Measurements from ENCODE around the gene GPR18.
A peak's percentile ranks its signal among the peaks of the same experiment; 100 is the strongest.

GPR18 gene

DNA sequence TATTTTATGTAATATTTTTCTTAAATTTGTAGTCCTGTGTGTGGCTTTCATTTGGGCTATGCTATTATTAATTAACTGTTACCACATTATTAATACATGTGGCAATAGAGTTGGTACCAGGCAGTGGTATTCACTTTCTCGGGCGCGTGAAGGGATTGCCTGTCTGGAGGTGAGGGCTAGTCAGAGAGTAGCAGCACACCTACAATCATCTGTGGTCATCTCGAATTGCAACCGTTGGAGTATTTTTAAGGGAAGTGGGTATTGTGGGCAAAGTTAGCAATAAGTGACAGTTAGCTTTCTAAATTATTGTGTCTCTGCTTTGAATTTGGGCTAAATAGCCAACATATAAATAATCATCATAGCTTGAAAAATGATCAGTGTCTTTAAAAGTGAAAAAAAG is 20.0 kb upstream of the GPR18 start:
- Histone ChIP-seq H3K36me3 (ENCODE audit: insufficient read depth, low read length) (no peaks in the 10 kb centered on the region), H3K9me3 (ENCODE audit: low read depth, low read length) (no peaks in the 10 kb centered on the region), H3K27ac (no peak overlapping the region), H3K9ac (ENCODE audit: insufficient read length) (no peak overlapping the region), H3K4me3 (no peak overlapping the region)
- DNase-seq (ENCODE audit: low read depth, low spot score) = no peak
- TF ChIP-seq FOXP2 (optimal IDR thresholded peaks at IDR 0.05; ENCODE audit: control extremely low read depth, extremely low read length, insufficient read depth) (no peak), POLR2AphosphoS5 (IDR thresholded peaks at IDR 0.05; ENCODE audit: borderline replicate concordance, low read depth, low read length) (no peak), EZH2 (IDR thresholded peaks at IDR 0.05) (no peak)

GRCh38 chr13:99277629-99278028 is 19.4 kb upstream of the GPR18 start:
- TF ChIP-seq FOXP2 (optimal IDR thresholded peaks at IDR 0.05; ENCODE audit: control extremely low read depth, extremely low read length, insufficient read depth) (no peak), POLR2AphosphoS5 (IDR thresholded peaks at IDR 0.05; ENCODE audit: borderline replicate concordance, low read depth, low read length) (no peak), EZH2 (IDR thresholded peaks at IDR 0.05) (no peak)
- H3K4me3 ChIP-seq = no peak overlapping the region
- no peak for DNase-seq (ENCODE audit: low read depth, low spot score)
- peaks cover 1% of the 10 kb centered on the region; the same call in 1 of the 2 replicates for H3K36me3 ChIP-seq (ENCODE audit: insufficient read depth, low read length)
- no peak overlapping the region for H3K9ac ChIP-seq (ENCODE audit: insufficient read length)
- no peak overlapping the region for H3K27ac ChIP-seq
- H3K9me3 ChIP-seq (ENCODE audit: low read depth, low read length) = no peaks in the 10 kb centered on the region

DNA sequence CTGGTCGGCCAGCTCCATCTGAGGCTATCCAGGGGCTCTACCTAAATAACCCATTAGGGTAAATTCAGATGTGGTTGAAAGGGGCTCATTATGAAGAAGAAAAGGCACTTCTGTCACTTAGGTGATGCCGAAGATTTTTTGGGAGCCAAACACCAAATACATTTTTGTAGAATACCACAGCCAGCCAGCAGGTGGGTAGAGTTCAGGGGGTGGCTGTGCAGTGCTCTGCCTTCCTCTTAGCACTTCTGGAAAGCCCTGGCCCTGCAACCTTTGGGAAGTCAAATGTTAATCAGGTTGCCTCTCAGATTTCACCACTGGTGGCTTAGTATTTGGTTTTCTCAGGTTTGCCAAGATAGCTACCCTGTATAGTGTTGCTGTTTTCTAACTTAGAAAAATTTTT is 18.5 kb upstream of the GPR18 start:
- H3K9me3 ChIP-seq (ENCODE audit: low read depth, low read length) = no peaks in the 10 kb centered on the region
- no peak overlapping the region for H3K4me3 ChIP-seq
- TF ChIP-seq FOXP2 (optimal IDR thresholded peaks at IDR 0.05; ENCODE audit: control extremely low read depth, extremely low read length, insufficient read depth) (no peak), POLR2AphosphoS5 (IDR thresholded peaks at IDR 0.05; ENCODE audit: borderline replicate concordance, low read depth, low read length) (no peak), EZH2 (IDR thresholded peaks at IDR 0.05) (no peak)
- no peak for DNase-seq (ENCODE audit: low read depth, low spot score)
- peaks cover 7% of the 10 kb centered on the region; the same call in 1 of the 2 replicates for H3K36me3 ChIP-seq (ENCODE audit: insufficient read depth, low read length)
- H3K9ac ChIP-seq (ENCODE audit: insufficient read length) = no peak overlapping the region
- H3K27ac ChIP-seq = no peak overlapping the region

DNA sequence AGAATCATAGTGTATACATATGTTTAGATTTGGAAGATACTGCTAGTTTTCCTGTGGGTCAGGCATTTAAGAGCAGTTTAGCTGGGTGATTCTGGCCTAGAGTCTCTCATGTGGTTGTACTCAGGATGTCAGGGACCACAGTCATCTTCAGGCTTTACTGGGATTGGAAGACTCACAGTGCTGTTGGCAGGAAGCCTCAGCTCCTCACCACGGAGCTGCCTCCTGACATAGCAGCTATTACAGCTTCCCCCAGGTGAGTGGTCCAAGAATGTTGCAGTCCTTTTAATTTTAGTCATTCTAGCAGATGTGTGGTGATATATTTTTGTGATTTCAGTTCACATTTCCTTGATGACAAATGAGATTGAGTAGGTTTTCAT is 16.9 kb upstream of the GPR18 start:
- no peak overlapping the region for H3K27ac ChIP-seq
- no peak for DNase-seq (ENCODE audit: low read depth, low spot score)
- TF ChIP-seq FOXP2 (optimal IDR thresholded peaks at IDR 0.05; ENCODE audit: control extremely low read depth, extremely low read length, insufficient read depth) (no peak), POLR2AphosphoS5 (IDR thresholded peaks at IDR 0.05; ENCODE audit: borderline replicate concordance, low read depth, low read length) (no peak), EZH2 (IDR thresholded peaks at IDR 0.05) (no peak)
- H3K9ac ChIP-seq (ENCODE audit: insufficient read length) = no peak overlapping the region
- no peaks in the 10 kb centered on the region for H3K9me3 ChIP-seq (ENCODE audit: low read depth, low read length)
- H3K36me3 ChIP-seq (ENCODE audit: insufficient read depth, low read length) = peaks cover 7% of the 10 kb centered on the region; the same call in 1 of the 2 replicates
- no peak overlapping the region for H3K4me3 ChIP-seq

- H3K36me3 ChIP-seq (ENCODE audit: insufficient read depth, low read length) = peaks cover 7% of the 10 kb centered on the region; the same call in 1 of the 2 replicates
- H3K27ac ChIP-seq = no peak overlapping the region
- no peak overlapping the region for H3K4me3 ChIP-seq
- no peak overlapping the region for H3K9ac ChIP-seq (ENCODE audit: insufficient read length)
- no peak for DNase-seq (ENCODE audit: low read depth, low spot score)
- TF ChIP-seq POLR2AphosphoS5 (IDR thresholded peaks at IDR 0.05; ENCODE audit: borderline replicate concordance, low read depth, low read length) = no peak
- no peak for TF ChIP-seq EZH2 (IDR thresholded peaks at IDR 0.05)
- no peak for TF ChIP-seq FOXP2 (optimal IDR thresholded peaks at IDR 0.05; ENCODE audit: control extremely low read depth, extremely low read length, insufficient read depth)
- H3K9me3 ChIP-seq (ENCODE audit: low read depth, low read length) = no peaks in the 10 kb centered on the region
These were observed 14.9 kb upstream of the GPR18 start for GRCh38 chr13:99273128-99273527.

DNA sequence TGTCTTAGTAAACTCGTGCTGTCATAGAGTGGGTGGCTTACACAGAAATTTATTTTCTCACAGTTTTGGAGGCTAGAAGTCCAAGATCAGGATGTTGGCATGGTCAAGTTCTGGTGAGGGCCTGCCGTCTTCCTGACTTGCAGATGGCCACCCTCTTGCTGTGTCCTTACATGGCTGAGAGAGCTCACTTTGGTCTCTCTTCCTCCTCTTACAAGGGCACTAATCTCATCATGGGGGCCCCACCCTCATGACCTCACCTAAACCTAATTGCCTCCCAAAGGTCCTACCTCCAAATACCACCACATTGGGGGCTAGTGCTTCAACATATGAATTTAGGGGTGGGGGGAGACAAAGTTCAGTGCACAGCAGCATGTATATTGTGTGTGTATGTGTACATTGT is 14.3 kb upstream of the GPR18 start:
- no peaks in the 10 kb centered on the region for H3K9me3 ChIP-seq (ENCODE audit: low read depth, low read length)
- H3K4me3 ChIP-seq = no peak overlapping the region
- TF ChIP-seq EZH2 (IDR thresholded peaks at IDR 0.05) (no peak), FOXP2 (optimal IDR thresholded peaks at IDR 0.05; ENCODE audit: control extremely low read depth, extremely low read length, insufficient read depth) (no peak), POLR2AphosphoS5 (IDR thresholded peaks at IDR 0.05; ENCODE audit: borderline replicate concordance, low read depth, low read length) (no peak)
- DNase-seq (ENCODE audit: low read depth, low spot score) = no peak
- peaks cover 7% of the 10 kb centered on the region; the same call in 1 of the 2 replicates for H3K36me3 ChIP-seq (ENCODE audit: insufficient read depth, low read length)
- no peak overlapping the region for H3K27ac ChIP-seq
- no peak overlapping the region for H3K9ac ChIP-seq (ENCODE audit: insufficient read length)

DNA sequence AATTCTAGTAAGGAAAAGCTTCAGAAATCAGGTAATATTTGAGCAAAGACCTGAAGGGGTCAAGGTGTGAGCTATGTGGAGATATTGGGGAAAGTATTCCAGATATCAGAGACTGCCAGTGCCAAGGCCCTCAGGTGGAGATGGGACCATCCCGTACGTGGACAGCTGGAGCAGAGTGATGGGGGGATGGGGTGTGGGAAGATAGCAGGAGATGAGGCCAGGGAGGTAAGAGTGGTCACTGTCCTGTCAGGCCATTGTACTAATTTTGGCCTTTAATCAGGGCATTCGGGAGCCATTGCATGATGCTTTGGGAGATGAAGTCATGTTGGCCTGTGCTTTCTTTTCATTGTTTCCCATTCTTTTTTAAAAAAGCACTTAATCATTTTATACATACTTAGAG is 13.1 kb upstream of the GPR18 start:
- Histone ChIP-seq H3K4me3 (no peak overlapping the region), H3K9me3 (ENCODE audit: low read depth, low read length) (no peaks in the 10 kb centered on the region), H3K36me3 (ENCODE audit: insufficient read depth, low read length) (peaks cover 7% of the 10 kb centered on the region; the same call in 1 of the 2 replicates), H3K9ac (ENCODE audit: insufficient read length) (no peak overlapping the region), H3K27ac (no peak overlapping the region)
- DNase-seq (ENCODE audit: low read depth, low spot score) = no peak
- TF ChIP-seq FOXP2 (optimal IDR thresholded peaks at IDR 0.05; ENCODE audit: control extremely low read depth, extremely low read length, insufficient read depth) = no peak
- no peak for TF ChIP-seq EZH2 (IDR thresholded peaks at IDR 0.05)
- no peak for TF ChIP-seq POLR2AphosphoS5 (IDR thresholded peaks at IDR 0.05; ENCODE audit: borderline replicate concordance, low read depth, low read length)

DNA sequence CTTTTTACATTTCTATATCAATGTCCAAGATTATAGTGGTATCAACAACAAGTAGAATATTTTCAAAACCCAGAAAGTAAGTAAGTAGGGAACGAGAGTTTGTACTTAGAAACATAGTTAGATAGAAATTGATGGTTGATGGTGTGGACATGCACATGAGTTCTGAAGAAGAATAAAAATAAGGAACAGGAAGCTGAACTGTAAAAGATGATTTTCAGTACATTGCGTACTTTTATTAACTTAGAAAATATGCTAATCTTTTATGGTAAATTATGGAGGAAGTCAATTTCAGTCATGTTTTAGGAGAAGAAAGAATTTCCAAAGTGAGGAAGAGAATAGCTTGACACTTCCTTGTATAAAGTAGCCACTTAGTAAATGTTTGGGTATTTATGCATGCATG is 12.3 kb upstream of the GPR18 start:
- Histone ChIP-seq H3K4me3 (no peak overlapping the region), H3K36me3 (ENCODE audit: insufficient read depth, low read length) (peaks cover 7% of the 10 kb centered on the region; the same call in 1 of the 2 replicates), H3K9ac (ENCODE audit: insufficient read length) (no peak overlapping the region), H3K27ac (peak overlapping the region; percentile 46; the same call in 1 of the 2 replicates), H3K9me3 (ENCODE audit: low read depth, low read length) (no peaks in the 10 kb centered on the region)
- TF ChIP-seq POLR2AphosphoS5 (IDR thresholded peaks at IDR 0.05; ENCODE audit: borderline replicate concordance, low read depth, low read length) = no peak
- TF ChIP-seq FOXP2 (optimal IDR thresholded peaks at IDR 0.05; ENCODE audit: control extremely low read depth, extremely low read length, insufficient read depth) = no peak
- no peak for TF ChIP-seq EZH2 (IDR thresholded peaks at IDR 0.05)
- DNase-seq (ENCODE audit: low read depth, low spot score) = no peak

DNA sequence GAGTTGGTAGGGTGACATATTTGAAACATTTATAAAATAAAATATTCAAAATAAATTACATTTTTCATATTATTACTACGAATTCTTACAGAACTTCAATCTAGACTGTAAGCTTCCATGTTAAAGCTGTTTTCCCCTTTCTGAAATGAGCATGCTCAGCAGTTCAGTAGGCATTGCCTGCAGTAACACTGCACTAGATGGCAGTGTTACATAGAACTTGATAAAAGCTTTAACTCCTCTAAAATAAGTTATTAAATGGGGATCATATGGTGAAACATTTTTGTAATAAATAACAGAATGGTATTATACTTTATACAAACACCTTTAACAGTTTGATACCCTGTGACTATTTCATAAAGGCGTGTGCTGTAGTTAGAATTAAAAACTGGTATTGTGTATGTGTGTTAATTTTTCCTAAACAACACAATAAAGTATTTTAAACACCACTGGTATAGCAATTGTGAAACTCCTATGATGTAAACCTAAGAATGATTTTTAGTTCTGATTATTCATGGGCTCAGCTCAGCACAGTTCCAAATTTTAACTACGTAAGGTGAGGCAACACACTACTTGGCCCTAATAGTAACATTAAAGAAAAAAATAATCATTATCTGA is 11.6 kb upstream of the GPR18 start:
- DNase-seq (ENCODE audit: low read depth, low spot score) = peak; percentile 28
- H3K9ac ChIP-seq (ENCODE audit: insufficient read length) = no peak overlapping the region
- H3K4me3 ChIP-seq = no peak overlapping the region
- TF ChIP-seq EZH2 (IDR thresholded peaks at IDR 0.05) (no peak), FOXP2 (optimal IDR thresholded peaks at IDR 0.05; ENCODE audit: control extremely low read depth, extremely low read length, insufficient read depth) (no peak), POLR2AphosphoS5 (IDR thresholded peaks at IDR 0.05; ENCODE audit: borderline replicate concordance, low read depth, low read length) (no peak)
- H3K27ac ChIP-seq = peak overlapping the region; percentile 46
- no peaks in the 10 kb centered on the region for H3K9me3 ChIP-seq (ENCODE audit: low read depth, low read length)
- H3K36me3 ChIP-seq (ENCODE audit: insufficient read depth, low read length) = peaks cover 7% of the 10 kb centered on the region; the same call in 1 of the 2 replicates

Measured in SK-N-MC (cell line).